Skin epidermis (tissue), 12 donors: ENCODE results near the gene PANK3.
"Not testable (repeated sequence)": the region's sequence is repeated elsewhere in the genome, so short reads cannot be mapped to it uniquely, and the experiment has no call there.

Source experiments
- H3K27ac ChIP-seq, 21 experiments: fragments of 200-600 bp; sonication (generic) in 11 of 21; one replicate each; pipeline ENCODE4 v1.5.0; 2020; ENCODE audit warnings: mild to moderate bottlenecking in 3 of 21, inconsistent platforms in 2 of 21, moderate library complexity in 2 of 21
- H3K4me3 ChIP-seq, 7 experiments: fragments of 200-600 bp; sonication (generic) in 2 of 7; one replicate each; pipeline ENCODE4 v1.5.0; 2020; ENCODE audit warnings: inconsistent platforms in 2 of 7, mild to moderate bottlenecking in 2 of 7, moderate library complexity in 1 of 7

The PANK3 gene

DNA sequence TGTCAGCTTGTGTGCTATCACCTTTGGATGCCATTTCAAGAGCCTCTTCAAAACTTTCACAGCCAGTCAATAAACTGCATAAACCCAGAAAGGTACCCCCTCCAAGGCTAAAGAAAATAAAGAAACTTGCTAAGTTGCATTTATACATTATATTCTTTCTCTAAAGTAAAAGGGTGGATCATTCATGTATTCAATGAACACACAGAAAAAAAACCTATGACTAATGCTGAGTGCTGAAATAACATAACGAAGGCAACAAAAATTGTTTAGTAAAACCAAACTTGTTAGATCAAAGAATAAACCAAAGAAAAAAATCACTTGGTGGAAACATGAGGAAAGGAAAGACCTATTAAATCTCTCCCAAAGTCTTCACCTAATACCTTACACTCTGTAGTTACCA lies 15.2 kb downstream of the PANK3 start:
- Histone ChIP-seq H3K4me3 (no peak overlapping the region), H3K27ac (no peak overlapping the region)

DNA sequence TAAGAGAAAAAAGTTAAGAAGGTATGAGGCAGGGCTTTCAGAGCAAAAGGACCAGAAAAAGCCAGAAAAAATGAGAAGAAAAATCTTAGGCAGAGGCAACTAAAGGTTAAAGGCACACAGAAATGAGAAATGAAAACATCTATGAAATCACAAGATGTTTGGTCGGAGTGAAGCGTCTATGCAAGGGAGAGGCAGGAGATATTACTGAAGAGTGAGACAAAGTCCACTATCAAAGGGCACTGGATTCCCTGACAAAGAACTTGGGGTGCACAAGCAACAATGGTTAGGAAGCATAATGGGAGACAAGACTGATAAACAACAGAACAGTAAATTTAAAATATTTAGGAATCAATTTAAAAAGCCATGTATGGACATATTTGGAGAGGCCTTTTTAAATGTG lies 16.9 kb downstream of the PANK3 start:
- H3K27ac ChIP-seq = no peak overlapping the region
- no peak overlapping the region for H3K4me3 ChIP-seq

DNA sequence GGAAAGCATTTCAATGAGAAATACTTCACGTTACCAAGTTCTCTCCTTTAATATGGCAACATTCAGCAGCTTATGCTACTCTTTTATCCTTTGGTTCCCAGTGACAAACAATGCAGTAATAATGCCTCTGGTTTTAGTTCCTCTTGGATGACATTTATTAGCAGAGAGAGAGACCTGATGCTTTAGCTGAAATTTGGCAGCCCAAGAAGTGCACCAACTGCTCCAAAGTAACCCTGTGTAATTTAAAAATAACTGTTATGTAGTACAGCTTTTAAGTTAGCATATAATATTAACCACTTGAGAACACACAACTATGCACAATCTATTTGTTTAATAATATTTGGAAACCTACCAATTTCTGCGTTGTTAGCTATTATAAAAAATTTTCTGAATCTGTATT lies 21.8 kb downstream of the PANK3 start:
- Histone ChIP-seq H3K27ac (no peak overlapping the region), H3K4me3 (no peak overlapping the region)

DNA sequence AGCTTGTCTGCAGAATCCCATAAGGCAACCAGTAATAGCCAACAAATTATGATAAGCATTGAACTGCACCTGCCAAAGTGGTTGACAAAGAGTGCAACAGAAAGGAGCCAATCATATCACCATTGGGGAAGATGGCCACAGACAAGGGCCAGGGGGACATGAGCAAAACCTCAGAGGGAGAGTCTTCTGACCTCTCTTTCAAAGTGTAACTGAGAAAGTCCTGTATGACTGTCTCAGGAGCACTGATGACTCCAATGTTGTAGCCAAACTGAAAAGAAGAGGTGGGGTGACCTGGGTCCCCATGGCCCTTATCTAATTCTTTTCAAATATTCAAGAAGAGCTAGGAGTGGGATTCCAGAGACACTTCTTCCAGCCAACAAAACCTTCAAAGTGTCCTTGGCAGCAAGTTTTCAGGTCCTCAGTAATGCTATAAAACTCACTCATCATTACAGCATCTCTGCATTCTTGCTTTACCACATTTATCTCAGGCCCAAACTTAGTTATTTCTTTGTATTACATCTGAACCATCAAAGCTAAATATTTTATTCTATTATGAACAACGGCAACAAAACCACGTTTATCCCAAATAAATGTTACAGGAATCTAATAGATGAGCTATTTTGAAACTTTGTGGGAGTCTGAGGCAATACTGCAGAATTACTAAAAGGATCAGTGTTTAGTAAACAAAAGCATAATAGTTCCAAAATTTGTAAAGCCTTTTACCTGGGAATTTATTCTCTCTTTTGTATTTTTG lies 25.6 kb downstream of the PANK3 start:
- no peak overlapping the region for H3K27ac ChIP-seq
- H3K4me3 ChIP-seq = no peak overlapping the region

DNA sequence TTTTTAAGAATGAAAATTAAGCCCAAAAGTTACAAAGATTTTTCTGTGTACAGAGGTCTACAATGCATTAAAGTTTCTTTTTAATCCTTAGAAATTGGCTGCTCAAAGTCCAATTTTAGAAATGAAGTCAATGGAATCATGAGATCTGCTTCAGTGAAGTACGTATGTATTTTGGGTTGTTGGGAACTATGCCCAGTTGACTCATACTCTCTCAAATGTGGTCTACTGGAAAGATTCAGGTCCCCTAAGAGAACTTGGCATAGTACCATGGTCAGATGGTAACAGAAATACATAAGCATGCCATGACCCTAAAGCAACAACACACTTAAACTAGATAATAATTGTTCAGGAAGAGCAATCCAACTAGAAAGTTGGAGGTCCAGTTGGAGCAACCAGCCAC lies 27.0 kb downstream of the PANK3 start:
- no peak overlapping the region for H3K27ac ChIP-seq

DNA sequence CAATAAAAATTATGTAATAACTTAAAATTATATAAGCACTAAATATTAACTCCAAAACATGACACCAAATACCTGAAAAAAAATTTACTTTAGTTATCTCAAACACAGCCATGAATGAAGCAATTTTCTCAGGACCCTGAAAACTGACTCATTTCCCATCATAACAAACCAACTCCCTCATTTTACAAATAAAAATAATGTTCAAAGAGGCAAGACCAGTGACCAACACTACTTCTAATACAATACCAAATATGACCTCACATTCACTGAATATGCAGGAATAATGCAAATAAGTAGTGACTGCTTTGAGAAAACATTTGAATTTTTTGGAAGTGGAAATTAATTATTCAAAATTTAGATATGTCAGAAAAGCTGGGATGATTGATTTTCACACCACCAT lies 28.5 kb downstream of the PANK3 start:
- no peak overlapping the region for H3K27ac ChIP-seq
- no peak overlapping the region for H3K4me3 ChIP-seq

More for the DNA sequence above, 27.0 kb downstream of the PANK3 start:
- H3K4me3 ChIP-seq = no peak overlapping the region

DNA sequence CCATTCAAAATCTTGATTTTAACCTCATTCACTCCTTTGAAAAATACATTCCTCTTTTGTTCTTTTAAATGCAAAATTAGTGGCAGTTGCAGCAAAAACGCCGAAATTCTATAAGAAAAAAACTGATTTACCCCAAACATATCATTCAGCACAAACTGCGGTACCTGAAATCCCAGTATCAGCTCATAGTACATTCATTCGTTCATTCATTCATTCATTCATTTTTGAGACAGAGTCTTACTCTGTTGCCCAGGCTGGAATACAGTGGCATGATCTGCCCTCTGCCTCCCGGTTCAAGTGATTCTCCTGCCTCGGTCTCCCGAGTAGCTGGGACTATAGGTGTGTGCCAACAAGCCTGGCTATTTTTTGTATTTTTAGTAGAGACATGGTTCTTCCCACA lies 29.6 kb downstream of the PANK3 start:
- no peak overlapping the region for H3K27ac ChIP-seq

DNA sequence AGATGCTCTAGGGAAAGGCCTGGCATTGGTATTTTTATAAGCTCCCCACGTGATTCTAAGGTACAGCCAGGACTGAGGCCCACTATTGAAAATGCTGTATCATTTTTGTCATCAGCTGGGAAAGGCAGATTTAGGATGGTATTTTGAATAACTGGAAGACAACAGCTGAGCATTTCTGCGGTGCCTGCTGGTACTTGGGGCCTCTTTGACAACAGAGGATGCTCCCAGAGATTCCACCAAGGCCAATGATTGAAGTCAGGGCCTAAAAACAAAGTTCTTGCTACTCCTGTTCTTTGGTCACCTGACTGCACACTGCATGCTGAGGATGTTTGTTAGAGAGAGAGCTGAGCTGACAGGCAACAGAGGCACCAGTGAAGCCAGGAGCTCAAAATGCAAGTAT lies 42.0 kb downstream of the PANK3 start:
- Histone ChIP-seq H3K4me3 (no peak overlapping the region), H3K27ac (no peak overlapping the region)

More for the DNA sequence above, 29.6 kb downstream of the PANK3 start:
- H3K4me3 ChIP-seq = no peak overlapping the region

DNA sequence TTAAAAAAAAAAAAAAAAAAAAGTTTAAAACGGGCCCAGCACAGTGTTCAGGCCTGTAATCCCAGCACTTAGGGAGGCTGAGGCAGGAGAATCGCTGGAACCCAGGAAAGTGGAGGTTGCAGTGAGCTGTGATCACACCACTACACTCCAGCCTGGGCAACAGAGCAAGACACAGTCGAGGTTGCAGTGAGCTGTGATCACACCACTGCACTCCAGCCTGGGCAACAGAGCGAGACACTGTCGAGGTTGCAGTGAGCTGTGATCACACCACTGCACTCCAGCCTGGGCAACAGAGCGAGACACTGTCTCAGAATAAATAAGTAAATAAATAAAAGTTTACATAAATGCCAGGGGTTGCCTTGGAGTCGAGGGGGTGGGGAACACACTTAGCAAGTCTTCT lies 44.8 kb downstream of the PANK3 start:
- not testable (repeated sequence) for H3K4me3 ChIP-seq, H3K27ac ChIP-seq

DNA sequence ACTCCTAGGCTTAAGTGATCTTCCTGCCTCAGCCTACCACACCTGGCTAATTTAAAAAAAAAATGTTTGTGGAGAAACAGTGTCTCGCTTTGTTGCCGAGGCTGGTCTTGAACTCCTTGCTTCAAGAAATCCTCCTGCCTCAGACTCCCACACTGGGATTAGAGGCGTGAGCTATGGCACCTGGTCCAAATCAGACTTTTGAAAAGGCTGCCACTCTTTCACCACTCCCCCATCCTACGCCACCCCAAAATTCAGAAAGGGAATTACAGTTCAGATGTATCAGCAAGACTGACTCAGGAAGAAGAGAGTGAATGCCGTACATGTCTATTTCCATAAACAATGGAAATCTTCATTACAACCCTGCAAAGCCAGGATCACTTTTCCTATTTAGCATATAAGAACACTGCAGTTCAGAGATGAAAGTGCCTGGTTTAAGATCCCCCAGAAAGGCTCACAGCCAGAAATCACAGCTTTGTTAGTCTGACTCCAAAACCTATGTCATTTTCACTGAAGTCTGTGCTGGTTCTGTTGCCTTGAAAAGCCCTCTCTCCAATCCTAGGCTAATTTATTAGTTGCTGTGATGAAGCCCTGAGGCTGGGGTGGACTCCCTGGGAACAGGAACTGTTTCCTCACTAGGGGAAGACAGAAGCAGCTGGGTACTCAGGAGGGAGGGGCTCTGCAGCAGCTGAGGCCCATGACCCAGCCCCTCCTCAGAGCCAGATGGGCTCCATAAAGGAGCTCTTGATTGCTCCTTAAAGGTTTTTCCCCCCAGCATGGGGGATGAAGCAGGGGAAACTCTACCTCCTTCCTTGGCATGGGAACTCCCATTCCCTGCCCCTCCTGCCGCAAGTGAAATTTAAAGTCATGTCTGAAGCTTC lies 46.9 kb downstream of the PANK3 start:
- no peak overlapping the region for H3K4me3 ChIP-seq
- H3K27ac ChIP-seq = no peak overlapping the region

DNA sequence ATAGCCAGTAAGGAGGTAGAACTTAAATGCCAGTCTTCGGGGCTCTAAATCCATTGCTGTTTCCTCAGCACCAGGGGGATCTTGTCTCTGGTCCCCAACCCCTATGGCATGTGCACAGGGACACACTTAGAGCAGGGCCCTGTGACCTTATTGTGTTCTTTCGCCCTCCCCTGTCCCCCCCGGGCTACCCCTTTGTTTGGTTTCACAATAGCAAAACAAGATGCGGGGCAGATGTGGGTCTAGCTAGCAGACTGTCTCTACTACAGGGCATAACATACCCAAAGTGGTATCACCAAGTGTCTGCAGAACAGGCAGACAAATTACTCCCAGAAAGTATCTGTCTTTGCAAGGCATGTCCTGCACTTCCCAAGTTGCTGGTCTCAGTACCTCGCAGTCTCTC lies 48.0 kb downstream of the PANK3 start:
- no peak overlapping the region for H3K4me3 ChIP-seq

DNA sequence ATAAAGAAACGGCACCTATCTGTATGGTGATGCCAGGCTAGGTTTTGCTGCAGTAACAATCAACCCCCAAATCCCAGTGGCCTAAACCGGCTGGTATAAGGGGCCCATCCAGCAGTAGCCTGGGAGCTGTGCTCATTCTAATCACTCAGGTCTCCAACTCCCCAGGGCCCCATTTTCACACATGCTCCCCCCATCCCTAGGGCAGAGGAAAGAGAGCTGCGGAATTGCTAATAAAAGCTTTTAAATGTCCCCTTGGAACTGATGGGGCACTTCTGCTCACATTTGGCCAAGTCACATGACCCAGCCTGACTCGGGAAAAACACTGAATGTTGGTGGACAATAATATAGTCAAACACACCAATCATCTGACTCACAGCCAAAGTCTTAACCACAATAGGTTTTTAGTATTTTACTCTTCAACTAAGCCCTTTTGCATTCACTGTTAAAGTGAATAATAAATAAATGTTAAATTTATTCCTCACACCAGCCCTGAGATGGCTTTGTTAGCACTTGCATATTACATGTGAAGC lies 48.5 kb downstream of the PANK3 start:
- H3K4me3 ChIP-seq = no peak overlapping the region

More for the DNA sequence above, 48.0 kb downstream of the PANK3 start:
- H3K27ac ChIP-seq = no peak overlapping the region

DNA sequence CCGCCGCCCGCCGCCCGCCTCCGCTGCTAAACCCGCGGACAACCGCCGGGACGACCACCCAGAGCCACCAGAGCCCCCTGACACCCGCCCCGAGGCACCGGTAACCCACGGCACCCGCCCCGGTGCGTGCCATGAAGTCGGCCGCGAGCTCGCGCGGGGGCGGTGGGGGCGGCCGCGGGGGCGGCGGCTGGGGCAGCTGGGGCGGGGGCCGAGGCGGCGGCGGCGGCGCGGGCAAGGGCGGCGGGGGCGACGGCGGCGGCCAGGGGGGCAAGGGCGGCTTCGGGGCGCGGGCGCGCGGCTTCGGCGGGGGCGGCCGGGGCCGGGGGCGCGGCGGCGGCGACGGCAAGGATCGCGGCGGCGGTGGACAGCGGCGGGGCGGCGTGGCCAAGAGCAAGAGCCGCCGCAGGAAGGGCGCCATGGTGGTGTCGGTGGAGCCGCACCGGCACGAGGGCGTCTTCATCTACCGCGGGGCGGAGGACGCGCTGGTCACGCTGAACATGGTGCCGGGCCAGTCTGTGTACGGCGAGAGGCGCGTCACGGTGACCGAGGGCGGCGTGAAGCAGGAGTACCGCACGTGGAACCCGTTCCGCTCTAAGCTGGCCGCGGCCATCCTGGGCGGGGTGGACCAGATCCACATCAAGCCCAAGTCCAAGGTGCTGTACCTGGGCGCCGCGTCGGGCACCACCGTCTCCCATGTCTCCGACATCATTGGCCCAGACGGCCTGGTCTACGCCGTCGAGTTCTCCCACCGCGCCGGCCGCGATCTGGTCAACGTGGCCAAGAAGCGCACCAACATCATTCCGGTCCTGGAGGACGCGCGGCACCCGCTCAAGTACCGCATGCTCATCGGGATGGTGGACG lies 49.6 kb downstream of the PANK3 start:
- Histone ChIP-seq H3K27ac (no peak overlapping the region), H3K4me3 (peak overlapping the region in 6 of 7 experiments; percentile 21 to 47 (median 32))

More for the DNA sequence above, 48.5 kb downstream of the PANK3 start:
- no peak overlapping the region for H3K27ac ChIP-seq

DNA sequence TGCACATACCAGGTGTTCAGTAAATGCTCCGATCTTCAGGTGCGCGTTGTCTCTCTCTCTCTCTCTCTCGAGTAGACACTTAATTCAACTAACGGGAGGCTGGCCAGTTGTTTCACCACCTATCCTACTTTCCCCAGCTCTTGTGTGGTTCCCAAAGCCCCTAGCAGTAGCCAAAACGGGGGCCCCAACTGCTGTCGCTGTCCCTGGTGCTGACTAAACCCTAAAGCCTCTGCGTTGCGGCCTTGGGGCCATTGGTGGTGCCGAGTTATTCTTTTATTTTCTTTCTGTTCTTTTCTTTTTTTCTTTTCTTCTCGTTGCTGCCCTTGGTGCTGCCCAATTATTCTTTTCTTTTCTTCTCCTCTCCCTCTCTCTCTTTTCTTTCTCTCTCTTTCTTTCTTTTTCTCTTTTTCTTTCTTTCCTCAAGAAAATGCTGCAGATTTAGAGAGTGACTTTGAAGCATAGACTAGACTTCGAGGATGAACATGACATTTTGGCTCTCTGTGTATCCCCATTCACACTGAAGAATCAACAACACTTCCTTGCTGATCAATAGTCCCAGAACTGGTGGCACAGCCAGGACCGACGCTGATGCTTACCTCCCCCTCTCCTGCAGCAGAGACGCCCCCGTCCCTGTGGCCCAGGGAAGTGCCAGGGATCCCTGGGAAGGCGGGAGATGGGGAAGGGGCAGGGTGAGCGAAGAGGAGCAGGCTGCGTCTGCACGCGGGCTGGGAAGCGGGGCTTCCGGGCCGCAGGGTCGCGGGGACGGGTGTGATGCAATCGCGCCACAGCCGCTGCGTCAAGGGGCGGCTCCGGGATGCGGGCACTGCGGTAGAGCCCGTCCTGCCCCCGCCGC lies 50.4 kb downstream of the PANK3 start, which contains the start of gene FBLL1:
FBLL1 (plus strand) TSS at position 785 of the 853 bp plus-strand sequence. CDS start 200 bp downstream, outside the sequence.
- Histone ChIP-seq H3K4me3 (peak within 1 kb of the TSS in 6 of 7 experiments; percentile 21 to 47 (median 32)), H3K27ac (no peak within 1 kb of the TSS)

DNA sequence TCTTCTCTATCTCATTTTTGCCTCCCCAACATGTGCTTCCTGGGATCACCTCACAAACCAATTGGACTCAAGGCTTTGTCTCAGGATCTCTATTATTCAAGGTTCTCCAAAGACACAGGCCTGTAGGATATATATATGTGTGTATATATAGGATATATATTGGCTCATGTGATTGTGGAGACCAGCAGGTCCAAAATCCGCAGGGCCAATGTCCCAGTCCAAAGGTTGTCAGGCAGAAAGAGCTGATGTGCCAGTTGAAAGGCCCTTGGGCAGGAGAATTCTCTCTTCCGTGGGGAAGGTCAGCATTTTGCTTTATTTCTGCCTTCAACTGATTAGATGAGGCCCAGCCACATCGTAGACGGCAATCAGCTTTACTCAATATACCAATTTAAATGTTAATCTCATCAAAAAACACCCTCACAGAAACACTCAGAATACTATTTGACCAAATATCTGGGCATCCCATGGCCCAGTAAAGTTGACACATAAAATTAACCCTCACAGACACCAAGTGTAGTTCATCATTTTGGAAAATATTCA lies 51.3 kb downstream of the PANK3 start:
- Histone ChIP-seq H3K4me3 (no peak overlapping the region), H3K27ac (no peak overlapping the region)

DNA sequence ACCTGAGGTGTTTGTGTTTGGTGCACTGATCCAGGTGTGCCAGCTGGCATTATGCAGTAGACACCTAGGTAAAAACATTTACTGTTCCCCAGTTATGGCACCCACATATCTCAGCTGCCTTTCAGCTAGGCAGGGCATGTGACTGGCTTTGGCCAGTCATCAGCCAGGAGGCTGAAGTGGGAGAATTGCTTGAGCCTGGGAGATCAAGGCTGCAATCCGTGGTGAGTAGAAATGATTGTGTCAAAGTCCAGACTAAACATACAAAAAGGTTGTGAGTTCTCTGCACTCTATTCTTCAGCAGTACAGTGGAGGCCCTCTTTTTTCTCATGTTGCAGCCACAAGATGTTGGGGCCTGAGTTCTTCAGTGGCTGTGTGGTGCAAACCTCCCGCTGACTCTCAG lies 53.3 kb downstream of the PANK3 start:
- Histone ChIP-seq H3K4me3 (no peak overlapping the region), H3K27ac (no peak overlapping the region)

DNA sequence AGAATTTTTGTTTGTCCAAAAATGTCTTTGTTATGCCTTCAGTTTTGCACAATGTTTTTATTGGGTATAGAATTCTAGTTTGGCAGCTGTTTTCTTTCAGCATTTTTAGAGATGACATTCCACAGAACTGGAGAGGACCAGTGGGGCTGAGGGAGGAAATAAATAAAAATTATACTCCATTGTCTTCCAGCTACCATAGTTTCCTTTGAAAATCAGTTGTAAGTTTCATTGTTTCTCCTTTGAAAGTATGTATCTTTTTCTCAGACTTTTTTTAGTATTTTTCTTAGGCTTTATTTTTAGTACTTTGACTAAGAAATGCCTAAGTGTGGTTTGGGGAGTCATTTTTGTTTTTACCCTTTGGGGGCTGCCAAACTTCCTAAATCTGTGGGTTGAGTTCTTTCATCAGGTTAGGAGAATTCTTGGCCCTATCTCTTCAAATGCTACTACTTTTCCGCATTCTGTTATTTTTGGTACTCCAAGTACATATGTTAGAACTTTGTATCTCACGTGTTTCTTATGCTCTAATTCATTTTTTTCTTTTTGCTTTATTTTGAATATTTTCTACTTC lies 65.2 kb downstream of the PANK3 start:
- Histone ChIP-seq H3K4me3 (no peak overlapping the region), H3K27ac (no peak overlapping the region)

DNA sequence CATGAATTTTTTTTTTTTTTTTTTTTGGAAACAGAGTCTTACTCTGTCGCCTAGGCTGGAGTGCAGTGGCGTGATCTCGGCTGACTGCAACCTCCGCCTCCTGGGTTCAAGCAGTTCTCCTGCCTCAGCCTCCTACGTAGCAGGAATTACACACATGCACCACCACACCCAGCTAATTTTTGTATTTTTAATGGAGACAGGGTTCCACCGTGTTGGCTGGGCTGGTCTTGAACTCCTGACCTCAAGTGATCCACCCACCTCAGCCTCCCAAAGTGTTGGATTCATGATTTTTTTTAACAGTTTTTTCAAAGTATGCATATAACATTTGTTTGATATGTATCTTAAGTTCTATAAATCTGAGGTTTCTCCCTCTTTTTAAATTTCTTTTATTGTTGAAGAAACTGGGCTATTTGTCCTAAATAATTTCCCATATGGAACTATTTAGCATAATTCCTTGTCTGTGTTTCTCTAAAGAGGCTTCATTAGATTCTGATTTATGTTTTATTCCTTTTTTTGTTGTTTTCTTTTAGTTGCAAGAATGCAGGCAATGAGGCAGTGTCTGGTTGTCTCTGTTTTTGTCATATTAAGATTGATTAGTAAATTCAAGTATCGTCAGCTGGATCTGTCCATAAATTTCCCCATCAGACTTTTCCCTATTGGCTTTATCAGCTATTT lies 76.5 kb downstream of the PANK3 start:
- Histone ChIP-seq H3K27ac (no peak overlapping the region), H3K4me3 (no peak overlapping the region)
